Testis (tissue), 3 donors: ENCODE results near the gene SNTA1. TPM values are rescaled to one million over a fixed set of nuclear protein-coding genes. Genes with fewer than 3 reads are reported as not detected.

Source experiments
- DNase-seq: peaks from one replicate; pipeline ENCODE4 v3.0.0-alpha.2; 2019
- H3K27ac ChIP-seq, 2 donors: fragments of 200-600 bp; sonication (generic); one replicate each; pipeline ENCODE4 v1.5.1; 2019
- H3K27me3 ChIP-seq: fragments of 200-600 bp; sonication (generic); one replicate; pipeline ENCODE4 v1.5.1; 2019
- H3K36me3 ChIP-seq: fragments of 200-600 bp; sonication (generic); one replicate; pipeline ENCODE4 v1.5.1; 2017; ENCODE audit warnings: low read depth; ENCODE audit errors: missing control alignments
- H3K4me1 ChIP-seq: fragments of 200-600 bp; sonication (generic); one replicate; pipeline ENCODE4 v1.5.1; 2019
- H3K4me3 ChIP-seq, 2 donors: fragments of 200-600 bp; sonication (generic); one replicate each; pipeline ENCODE4 v1.5.1; 2017 to 2019
- H3K9me3 ChIP-seq: fragments of 200-600 bp; sonication (generic); one replicate; pipeline ENCODE4 v1.5.1; 2017
- CTCF ChIP-seq, 3 experiments: fragments of 450-650 bp in 2 of 3; fragments of 200-600 bp in 1 of 3; sonication (generic) in 1 of 3; IDR thresholded peaks; one replicate each; pipeline ENCODE4 v1.5.1; 2016 to 2019; ENCODE audit warnings: antibody characterized with exemption in 3 of 3, mild to moderate bottlenecking in 2 of 3, moderate library complexity in 1 of 3
- POLR2A ChIP-seq: fragments of 450-650 bp; IDR thresholded peaks from one replicate; pipeline ENCODE4 v1.6.1; 2017; ENCODE audit warnings: antibody characterized with exemption, mild to moderate bottlenecking, moderate library complexity
- WGBS, 2 donors: methylation state at CpG; one replicate each; pipeline ENCODE4 v1.1.5; 2018; 5-methylcytosine and 5-hydroxymethylcytosine counted together
- intact Hi-C: fragments of 100-400 bp; cut with DNase I; formaldehyde crosslinking; loops from one replicate; pipeline ENCODE4 v1.15.1; 2023; ENCODE audit warnings: low total_unique reads
- polyA plus RNA-seq: library from polyadenylated mRNA; stranded (reverse); fragments of 350-450 nt; fragmentation: Illumina TruSeq; extraction: RNeasy Lipid Tissue Mini Kit (QIAGEN cat#74804); gene quantifications from one replicate; pipeline ENCODE4 v1.2.3, GENCODE V29; 2014; ENCODE audit warnings: low read depth, low replicate concordance; ENCODE audit not compliant: insufficient read depth
- total RNA-seq, 2 donors: library from RNA; depleted of rRNA; stranded (reverse); fragments of >200 nt; gene quantifications; one replicate each; pipeline ENCODE4 v1.2.3, GENCODE V29; 2016

Gene SNTA1
- total and polyA plus RNA-seq, 3 donors from 2014 or later = 28.0 to 135 (median 96.8) TPM

GRCh38 chr20:33388268-33388667 lies 55.3 kb downstream of the SNTA1 start:
- TF ChIP-seq CTCF (IDR thresholded peaks at IDR 0.05) (no peak), POLR2A (no peak)
- no peak for DNase-seq
- Histone ChIP-seq H3K4me1 (no peaks in the 10 kb centered on the region), H3K27me3 (no peaks in the 10 kb centered on the region), H3K36me3 (no peaks in the 10 kb centered on the region), H3K9me3 (no peaks in the 10 kb centered on the region), H3K4me3 (no peak overlapping the region), H3K27ac (no peak overlapping the region)
- 73 to 80% methylated on average over 3 of the region's 3 CpGs for WGBS, 2 donors
- intact Hi-C loops = no loop called here

- 76 to 87% methylated on average over 7 of the region's 7 CpGs for WGBS, 2 donors
- TF ChIP-seq CTCF (IDR thresholded peaks at IDR 0.05) (no peak), POLR2A (no peak)
Measured at GRCh38 chr20:33387177-33387576, 56.4 kb downstream of the SNTA1 start.

GRCh38 chr20:33386673-33387072 lies 56.9 kb downstream of the SNTA1 start:
- H3K36me3 ChIP-seq = no peaks in the 10 kb centered on the region
- no peaks in the 10 kb centered on the region for H3K9me3 ChIP-seq
- no peak overlapping the region for H3K27ac ChIP-seq
- DNase-seq = no peak
- no peak overlapping the region for H3K4me3 ChIP-seq
- intact Hi-C loops = no loop called here
- no peak for TF ChIP-seq CTCF (IDR thresholded peaks at IDR 0.05)
- TF ChIP-seq POLR2A = no peak
- WGBS, 2 donors = 95 to 100% methylated on average over 1 of the region's 1 CpG
- H3K4me1 ChIP-seq = no peaks in the 10 kb centered on the region
- no peaks in the 10 kb centered on the region for H3K27me3 ChIP-seq

More at GRCh38 chr20:33387177-33387576, 56.4 kb downstream of the SNTA1 start:
- H3K36me3 ChIP-seq = no peaks in the 10 kb centered on the region
- H3K4me1 ChIP-seq = no peaks in the 10 kb centered on the region
- H3K4me3 ChIP-seq = no peak overlapping the region
- intact Hi-C loops = no loop called here
- H3K27me3 ChIP-seq = no peaks in the 10 kb centered on the region
- H3K27ac ChIP-seq = no peak overlapping the region
- DNase-seq = no peak
- no peaks in the 10 kb centered on the region for H3K9me3 ChIP-seq

GRCh38 chr20:33377366-33377765 lies 66.2 kb downstream of the SNTA1 start:
- intact Hi-C loops = no loop called here
- Histone ChIP-seq H3K4me1 (no peaks in the 10 kb centered on the region), H3K27ac (no peak overlapping the region), H3K27me3 (no peaks in the 10 kb centered on the region), H3K4me3 (no peak overlapping the region), H3K9me3 (no peaks in the 10 kb centered on the region), H3K36me3 (no peaks in the 10 kb centered on the region)
- 96 to 100% methylated on average over 2 of the region's 2 CpGs for WGBS, 2 donors
- TF ChIP-seq CTCF (IDR thresholded peaks at IDR 0.05) = no peak
- no peak for TF ChIP-seq POLR2A
- DNase-seq = no peak

GRCh38 chr20:33373735-33374605 lies 69.6 kb downstream of the SNTA1 start:
- TF ChIP-seq CTCF (IDR thresholded peaks at IDR 0.05) (no peak), POLR2A (no peak)
- intact Hi-C loops = no loop called here
- no peaks in the 10 kb centered on the region for H3K27me3 ChIP-seq
- H3K9me3 ChIP-seq = no peaks in the 10 kb centered on the region
- 91 to 96% methylated on average over 4 of the region's 4 CpGs for WGBS, 2 donors
- no peak overlapping the region for H3K27ac ChIP-seq
- H3K4me3 ChIP-seq = no peak overlapping the region
- H3K4me1 ChIP-seq = no peaks in the 10 kb centered on the region
- DNase-seq = no peak
- no peaks in the 10 kb centered on the region for H3K36me3 ChIP-seq
